NOMO-1 treated with dmso at 0.1 percent for 144 hours (cell line): ENCODE data around the gene DLGAP3.
"Not testable (repeated sequence)": the region's sequence is repeated elsewhere in the genome, so short reads cannot be mapped to it uniquely, and the experiment has no call there.

Experiments
- DNase-seq: peaks from one replicate; lab custom pipeline; 2025; ENCODE audit not compliant: unreplicated experiment; lab: John Stamatoyannopoulos, UW

DLGAP3 gene

GRCh38 chr1:34842952-34843371 lies 86.5 kb downstream of the DLGAP3 start:
- no peak for DNase-seq

- no peak for DNase-seq
Observed at GRCh38 chr1:34842073-34842472, 87.4 kb downstream of the DLGAP3 start.

DNA sequence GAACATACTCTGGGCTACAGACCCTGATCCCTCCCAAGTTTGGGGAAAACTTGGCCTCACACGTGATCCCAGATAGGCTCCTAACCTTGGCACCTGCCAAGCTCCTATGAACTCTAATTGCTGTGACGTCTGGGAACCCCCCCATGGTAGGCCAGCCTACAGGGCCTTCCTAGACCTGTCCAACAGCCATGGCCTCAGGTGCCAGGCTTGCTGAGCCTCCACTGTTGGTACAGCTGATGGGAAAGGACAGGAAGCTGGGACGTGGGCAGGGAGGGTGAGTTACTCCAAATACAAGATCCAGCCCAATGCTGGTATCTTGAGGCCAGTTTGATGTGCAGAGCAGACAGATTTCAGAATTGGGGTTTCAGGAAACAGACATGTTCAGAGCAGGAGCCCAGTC lies 89.0 kb downstream of the DLGAP3 start:
- DNase-seq, result no peak

DNA sequence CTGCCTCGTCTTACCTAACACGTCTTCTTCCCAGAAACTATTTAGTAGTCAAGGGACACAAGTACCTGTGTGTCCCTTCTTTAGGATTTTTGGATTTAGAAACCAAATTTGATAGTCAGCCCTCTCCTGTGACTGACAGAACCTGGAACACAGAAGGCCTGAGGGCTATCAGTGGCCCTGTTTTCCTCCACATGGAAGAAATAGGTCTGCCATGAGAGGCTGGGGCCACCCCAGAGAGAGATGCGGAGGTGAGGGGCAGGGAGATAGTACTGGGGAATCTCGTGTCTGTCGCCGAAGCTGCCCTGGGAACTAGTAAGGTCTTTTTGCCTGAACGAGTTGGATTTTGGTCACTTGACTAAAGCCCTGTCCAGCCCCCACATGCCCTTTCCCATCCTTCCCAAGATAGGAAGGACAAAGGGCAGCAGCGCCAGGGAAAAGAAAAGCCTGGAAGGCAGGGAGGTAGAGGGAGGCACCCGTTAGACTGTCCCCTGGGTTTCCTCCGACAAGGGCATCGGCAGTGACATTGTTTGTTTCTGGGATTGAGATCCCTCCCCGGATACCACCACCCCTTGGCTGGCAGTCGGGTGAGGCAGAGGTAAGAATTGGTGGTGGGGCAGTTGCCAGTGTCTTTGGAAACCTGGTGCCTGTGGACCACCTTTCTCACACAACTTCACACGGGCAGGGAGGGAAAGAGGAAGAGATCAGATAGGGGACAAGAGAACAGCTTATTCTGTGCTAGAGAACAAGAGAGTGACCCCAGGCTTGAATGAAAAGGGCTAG lies 89.7 kb downstream of the DLGAP3 start:
- no peak for DNase-seq

- DNase-seq, result no peak
Observed at GRCh38 chr1:34833711-34834110, 95.7 kb downstream of the DLGAP3 start.

DNA sequence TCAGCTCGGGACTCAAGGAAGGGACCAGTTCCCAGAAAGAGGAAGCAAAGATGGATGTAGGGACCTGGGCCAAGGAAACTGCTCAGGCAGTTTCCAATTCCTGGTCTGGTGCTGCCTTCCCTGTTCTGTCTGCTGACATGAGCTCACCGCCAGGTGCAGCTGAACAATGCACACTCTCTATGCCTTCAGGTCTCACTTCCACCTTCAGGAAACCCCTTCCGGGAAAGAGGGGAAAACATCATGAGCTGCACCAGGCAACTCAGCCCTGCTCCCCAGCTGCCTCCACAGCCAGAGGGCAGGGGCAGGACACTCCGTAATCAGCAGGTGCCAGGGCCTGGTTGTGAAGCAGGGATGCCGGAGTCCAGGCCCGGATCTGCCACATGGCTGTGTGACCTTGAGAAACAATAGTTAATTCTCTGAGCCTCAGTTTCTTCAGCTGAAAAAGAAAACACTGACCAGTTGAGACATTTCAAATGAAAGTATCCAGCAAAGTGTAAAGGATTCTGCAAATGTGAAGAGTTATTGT lies 97.7 kb downstream of the DLGAP3 start:
- DNase-seq, result no peak

GRCh38 chr1:34829250-34829649 lies 100.2 kb downstream of the DLGAP3 start:
- DNase-seq, result peak; percentile 3

- DNase-seq, result no peak
Observed at GRCh38 chr1:34828611-34829010, 100.8 kb downstream of the DLGAP3 start.

DNA sequence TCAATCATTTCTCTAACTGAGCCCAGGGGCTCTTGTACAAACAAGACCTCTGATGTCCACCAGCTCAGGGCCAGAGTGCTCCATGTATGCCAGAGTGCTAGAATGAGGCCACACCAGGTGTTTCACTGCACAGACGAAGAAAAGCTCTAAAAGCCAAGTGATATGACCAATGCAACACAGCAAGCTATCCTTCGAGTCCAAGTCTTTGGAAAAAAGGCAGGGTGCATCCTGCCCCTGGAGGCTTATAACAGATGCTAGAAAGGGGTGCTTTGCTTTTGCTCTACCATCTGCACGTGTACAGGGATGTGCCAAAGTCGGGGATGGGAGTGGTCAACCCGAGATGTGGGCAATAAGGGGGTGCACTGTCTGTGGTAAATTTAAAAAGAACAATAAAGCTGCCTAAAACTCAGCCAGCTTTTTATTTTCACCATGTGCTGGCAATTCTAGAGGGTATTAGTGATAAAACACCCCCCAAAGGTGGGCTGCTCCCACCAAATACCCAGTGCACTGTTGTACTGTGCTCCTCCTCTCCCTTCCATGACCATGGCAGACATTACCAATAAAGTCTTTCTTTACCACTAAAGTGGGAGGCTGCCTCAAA lies 102.0 kb downstream of the DLGAP3 start:
- no peak for DNase-seq

- no peak for DNase-seq
Observed at GRCh38 chr1:34825455-34826091, 103.9 kb downstream of the DLGAP3 start.

- DNase-seq, result no peak
Observed at GRCh38 chr1:34824817-34825454, 104.5 kb downstream of the DLGAP3 start.

- no peak for DNase-seq
Observed at GRCh38 chr1:34822202-34822601, 107.2 kb downstream of the DLGAP3 start.

DNA sequence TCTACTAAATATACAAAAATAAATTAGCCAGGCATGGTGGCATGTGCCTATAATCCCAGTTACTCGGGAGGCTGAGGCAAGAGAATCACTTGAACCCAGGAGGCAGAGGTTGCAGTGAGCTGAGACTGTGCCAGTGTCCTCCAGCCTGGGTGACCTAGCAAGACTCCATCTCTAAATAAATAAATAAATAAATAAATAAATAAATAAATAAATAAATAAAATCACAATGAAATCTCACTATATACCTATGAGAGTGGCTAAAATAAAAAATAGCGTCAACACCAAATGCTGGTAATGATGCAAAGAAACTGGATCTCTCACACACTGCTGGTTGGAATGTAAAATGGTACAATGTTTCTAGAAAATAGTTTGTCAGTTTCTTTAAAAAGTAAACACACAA lies 110.6 kb downstream of the DLGAP3 start:
- DNase-seq, result not testable (repeated sequence)

DNA sequence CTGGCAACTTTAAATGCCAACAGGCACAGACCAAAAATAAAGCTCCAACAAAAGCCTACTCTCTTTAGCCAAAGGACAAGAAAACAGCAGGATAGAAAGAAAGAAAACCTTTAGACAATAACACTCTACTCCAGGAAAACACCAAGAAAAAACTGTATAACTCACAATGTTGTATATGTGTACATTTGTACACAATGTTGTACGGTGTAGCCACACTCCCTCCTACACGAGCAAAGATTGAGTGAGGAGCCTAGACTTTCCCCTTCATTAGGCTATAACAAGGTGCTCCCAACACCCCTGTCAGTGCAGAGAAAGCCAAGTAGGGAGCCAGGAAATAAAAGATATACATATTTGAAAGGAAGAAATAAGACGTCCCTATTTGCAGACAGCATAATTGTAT lies 112.7 kb downstream of the DLGAP3 start:
- DNase-seq, result no peak

GRCh38 chr1:34816332-34816731 lies 113.1 kb downstream of the DLGAP3 start:
- DNase-seq, result no peak
